ENCODE measurements around the gene GRIK5. TPM values are rescaled to one million over a fixed set of nuclear protein-coding genes. Genes with fewer than 3 reads are reported as not detected.

Gene GRIK5
- total RNA-seq, 2 experiments from 2014 or later, result 0.73 to 1.3 TPM

GRCh38 chr19:42059196-42059595 is 10.8 kb downstream of the GRIK5 start:
- intact Hi-C loops (cut with micrococcal nuclease; ENCODE audit: unreplicated experiment), result no loop called here
- ChIA-PET POLR2A (interaction anchor here (0.6 kb wide), 1 partner anchor 10 kb away, joined by 4 read pairs; no protein-coding TSS in a partner anchor), CTCF (ENCODE audit: unreplicated experiment) (no interaction called here)
- H3K4me2 ChIP-seq (ENCODE audit: low read length), result no peak overlapping the region
- no peaks in the 10 kb centered on the region for H4K20me1 ChIP-seq (ENCODE audit: insufficient read depth, low read length)
- H3K36me3 ChIP-seq (ENCODE audit: insufficient read depth, low read length), result no peaks in the 10 kb centered on the region
- H3K9me3 ChIP-seq (ENCODE audit: low read length), result no peaks in the 10 kb centered on the region
- BruUV-seq (replicated peaks), result no TSS peak
- no peaks in the 10 kb centered on the region for H3K79me2 ChIP-seq (ENCODE audit: insufficient read depth, low read depth, low read length)
- H3K4me1 ChIP-seq (ENCODE audit: insufficient read depth, low read length, poor library complexity, severe bottlenecking), result no peaks in the 10 kb centered on the region
- H3K9me2 ChIP-seq (ENCODE audit: insufficient read depth, low read length), result no peaks in the 10 kb centered on the region
- no peak overlapping the region for H3K27ac ChIP-seq (ENCODE audit: low read depth, low read length, poor library complexity, severe bottlenecking)
- no peak for DNase-seq (ENCODE audit: low spot score)
- no peak overlapping the region for H2AFZ ChIP-seq (ENCODE audit: low read length)
- H3K4me3 ChIP-seq (ENCODE audit: low read depth, low read length, poor library complexity, severe bottlenecking), result no peak overlapping the region
- TF ChIP-seq EZH2phosphoT487 (IDR thresholded peaks at IDR 0.05; ENCODE audit: borderline replicate concordance, low read depth, low read length) (no peak), CTCF (conservative IDR thresholded peaks at IDR 0.05; ENCODE audit: low read length) (no peak)

GRCh38 chr19:42057846-42058245 is 12.2 kb downstream of the GRIK5 start:
- ChIA-PET CTCF (ENCODE audit: unreplicated experiment) (no interaction called here), POLR2A (interaction anchor here (0.6 kb wide), 1 partner anchor 198 kb away, joined by 4 read pairs; no protein-coding TSS in a partner anchor)
- Histone ChIP-seq H3K4me2 (ENCODE audit: low read length) (no peak overlapping the region), H3K4me3 (ENCODE audit: low read depth, low read length, poor library complexity, severe bottlenecking) (no peak overlapping the region), H3K9me2 (ENCODE audit: insufficient read depth, low read length) (no peaks in the 10 kb centered on the region), H3K79me2 (ENCODE audit: insufficient read depth, low read depth, low read length) (no peaks in the 10 kb centered on the region), H2AFZ (ENCODE audit: low read length) (no peak overlapping the region), H3K9me3 (ENCODE audit: low read length) (no peaks in the 10 kb centered on the region), H4K20me1 (ENCODE audit: insufficient read depth, low read length) (no peaks in the 10 kb centered on the region), H3K36me3 (ENCODE audit: insufficient read depth, low read length) (no peaks in the 10 kb centered on the region), H3K4me1 (ENCODE audit: insufficient read depth, low read length, poor library complexity, severe bottlenecking) (no peaks in the 10 kb centered on the region), H3K27ac (ENCODE audit: low read depth, low read length, poor library complexity, severe bottlenecking) (no peak overlapping the region)
- DNase-seq (ENCODE audit: low spot score), result no peak
- BruUV-seq (replicated peaks), result no TSS peak
- intact Hi-C loops (cut with micrococcal nuclease; ENCODE audit: unreplicated experiment), result no loop called here
- TF ChIP-seq CTCF (conservative IDR thresholded peaks at IDR 0.05; ENCODE audit: low read length), result no peak
- TF ChIP-seq EZH2phosphoT487 (IDR thresholded peaks at IDR 0.05; ENCODE audit: borderline replicate concordance, low read depth, low read length), result no peak

GRCh38 chr19:42054205-42054604 is 15.8 kb downstream of the GRIK5 start:
- Histone ChIP-seq H4K20me1 (ENCODE audit: insufficient read depth, low read length) (no peaks in the 10 kb centered on the region), H3K79me2 (ENCODE audit: insufficient read depth, low read depth, low read length) (no peaks in the 10 kb centered on the region), H3K27ac (ENCODE audit: low read depth, low read length, poor library complexity, severe bottlenecking) (no peak overlapping the region), H3K4me2 (ENCODE audit: low read length) (no peak overlapping the region), H3K9me2 (ENCODE audit: insufficient read depth, low read length) (no peaks in the 10 kb centered on the region), H3K9me3 (ENCODE audit: low read length) (no peaks in the 10 kb centered on the region), H3K4me3 (ENCODE audit: low read depth, low read length, poor library complexity, severe bottlenecking) (no peak overlapping the region), H2AFZ (ENCODE audit: low read length) (no peak overlapping the region), H3K36me3 (ENCODE audit: insufficient read depth, low read length) (no peaks in the 10 kb centered on the region), H3K4me1 (ENCODE audit: insufficient read depth, low read length, poor library complexity, severe bottlenecking) (no peaks in the 10 kb centered on the region)
- ChIA-PET POLR2A (no interaction called here), CTCF (ENCODE audit: unreplicated experiment) (no interaction called here)
- TF ChIP-seq CTCF (conservative IDR thresholded peaks at IDR 0.05; ENCODE audit: low read length), result no peak
- no peak for TF ChIP-seq EZH2phosphoT487 (IDR thresholded peaks at IDR 0.05; ENCODE audit: borderline replicate concordance, low read depth, low read length)
- no TSS peak for BruUV-seq (replicated peaks)
- intact Hi-C loops (cut with micrococcal nuclease; ENCODE audit: unreplicated experiment), result no loop called here
- no peak for DNase-seq (ENCODE audit: low spot score)

Measured in OCI-LY7 (cell line).